ENCODE results near the gene NCOA5. TPM values are rescaled to one million over a fixed set of nuclear protein-coding genes. Genes with fewer than 3 reads are reported as not detected.

NCOA5 gene
- total RNA-seq, 1 experiment from 2014 or later = 16.5 TPM

DNA sequence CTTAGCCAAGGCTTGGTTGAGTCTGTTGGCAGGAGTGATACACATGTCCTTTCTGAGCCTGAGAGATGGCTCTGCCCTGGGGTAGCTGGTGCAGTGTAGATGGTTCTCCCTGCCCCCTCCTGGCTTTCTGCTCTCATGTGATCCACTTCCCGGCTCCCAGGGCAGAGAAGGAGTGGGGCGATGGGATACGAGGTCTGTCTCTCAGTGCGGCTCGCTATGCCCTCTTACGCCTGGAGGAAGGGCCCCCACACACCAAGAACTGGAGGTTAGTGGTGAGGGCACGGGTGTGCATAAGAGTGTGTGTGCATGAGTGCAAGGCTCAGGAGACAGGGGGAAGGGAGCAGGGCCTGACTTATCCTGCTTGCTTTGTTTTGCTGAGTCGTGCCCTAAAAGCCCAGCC lies 41.9 kb downstream of the NCOA5 start:
- peaks cover 8% of the 10 kb centered on the region for H3K27me3 Mint-ChIP-seq (ENCODE audit: low read depth)
- ATAC-seq (no peak), DNase-seq (ENCODE audit: low spot score) (peak; percentile 9)
- no peak for TF ChIP-seq ZNF219 (CRISPR knock-in tag; IDR thresholded peaks at IDR 0.05; ENCODE audit: borderline replicate concordance)
- no peak for TF ChIP-seq CREM (CRISPR knock-in tag; IDR thresholded peaks at IDR 0.05)
- TF ChIP-seq, protein P1, sequence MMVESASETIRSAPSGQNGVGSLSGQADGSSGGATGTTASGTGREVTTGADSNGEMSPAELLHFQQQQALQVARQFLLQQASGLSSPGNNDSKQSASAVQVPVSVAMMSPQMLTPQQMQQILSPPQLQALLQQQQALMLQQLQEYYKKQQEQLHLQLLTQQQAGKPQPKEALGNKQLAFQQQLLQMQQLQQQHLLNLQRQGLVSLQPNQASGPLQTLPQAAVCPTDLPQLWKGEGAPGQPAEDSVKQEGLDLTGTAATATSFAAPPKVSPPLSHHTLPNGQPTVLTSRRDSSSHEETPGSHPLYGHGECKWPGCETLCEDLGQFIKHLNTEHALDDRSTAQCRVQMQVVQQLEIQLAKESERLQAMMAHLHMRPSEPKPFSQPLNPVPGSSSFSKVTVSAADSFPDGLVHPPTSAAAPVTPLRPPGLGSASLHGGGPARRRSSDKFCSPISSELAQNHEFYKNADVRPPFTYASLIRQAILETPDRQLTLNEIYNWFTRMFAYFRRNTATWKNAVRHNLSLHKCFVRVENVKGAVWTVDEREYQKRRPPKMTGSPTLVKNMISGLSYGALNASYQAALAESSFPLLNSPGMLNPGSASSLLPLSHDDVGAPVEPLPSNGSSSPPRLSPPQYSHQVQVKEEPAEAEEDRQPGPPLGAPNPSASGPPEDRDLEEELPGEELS (CRISPR knock-in tag; IDR thresholded peaks at IDR 0.05) = no peak
- TF ChIP-seq, protein P2, sequence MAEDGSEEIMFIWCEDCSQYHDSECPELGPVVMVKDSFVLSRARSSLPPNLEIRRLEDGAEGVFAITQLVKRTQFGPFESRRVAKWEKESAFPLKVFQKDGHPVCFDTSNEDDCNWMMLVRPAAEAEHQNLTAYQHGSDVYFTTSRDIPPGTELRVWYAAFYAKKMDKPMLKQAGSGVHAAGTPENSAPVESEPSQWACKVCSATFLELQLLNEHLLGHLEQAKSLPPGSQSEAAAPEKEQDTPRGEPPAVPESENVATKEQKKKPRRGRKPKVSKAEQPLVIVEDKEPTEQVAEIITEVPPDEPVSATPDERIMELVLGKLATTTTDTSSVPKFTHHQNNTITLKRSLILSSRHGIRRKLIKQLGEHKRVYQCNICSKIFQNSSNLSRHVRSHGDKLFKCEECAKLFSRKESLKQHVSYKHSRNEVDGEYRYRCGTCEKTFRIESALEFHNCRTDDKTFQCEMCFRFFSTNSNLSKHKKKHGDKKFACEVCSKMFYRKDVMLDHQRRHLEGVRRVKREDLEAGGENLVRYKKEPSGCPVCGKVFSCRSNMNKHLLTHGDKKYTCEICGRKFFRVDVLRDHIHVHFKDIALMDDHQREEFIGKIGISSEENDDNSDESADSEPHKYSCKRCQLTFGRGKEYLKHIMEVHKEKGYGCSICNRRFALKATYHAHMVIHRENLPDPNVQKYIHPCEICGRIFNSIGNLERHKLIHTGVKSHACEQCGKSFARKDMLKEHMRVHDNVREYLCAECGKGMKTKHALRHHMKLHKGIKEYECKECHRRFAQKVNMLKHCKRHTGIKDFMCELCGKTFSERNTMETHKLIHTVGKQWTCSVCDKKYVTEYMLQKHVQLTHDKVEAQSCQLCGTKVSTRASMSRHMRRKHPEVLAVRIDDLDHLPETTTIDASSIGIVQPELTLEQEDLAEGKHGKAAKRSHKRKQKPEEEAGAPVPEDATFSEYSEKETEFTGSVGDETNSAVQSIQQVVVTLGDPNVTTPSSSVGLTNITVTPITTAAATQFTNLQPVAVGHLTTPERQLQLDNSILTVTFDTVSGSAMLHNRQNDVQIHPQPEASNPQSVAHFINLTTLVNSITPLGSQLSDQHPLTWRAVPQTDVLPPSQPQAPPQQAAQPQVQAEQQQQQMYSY (CRISPR knock-in tag; IDR thresholded peaks at IDR 0.05) = no peak
- TF ChIP-seq OVOL2 (CRISPR knock-in tag; IDR thresholded peaks at IDR 0.05; ENCODE audit: borderline replicate concordance) = no peak
- no peak for TF ChIP-seq HMGA2 (CRISPR knock-in tag; IDR thresholded peaks at IDR 0.05)
- no peak for TF ChIP-seq RELA (CRISPR knock-in tag; IDR thresholded peaks at IDR 0.05; ENCODE audit: borderline replicate concordance)
- TF ChIP-seq CREB1 (CRISPR knock-in tag; IDR thresholded peaks at IDR 0.05) = no peak
- TF ChIP-seq, protein P3, sequence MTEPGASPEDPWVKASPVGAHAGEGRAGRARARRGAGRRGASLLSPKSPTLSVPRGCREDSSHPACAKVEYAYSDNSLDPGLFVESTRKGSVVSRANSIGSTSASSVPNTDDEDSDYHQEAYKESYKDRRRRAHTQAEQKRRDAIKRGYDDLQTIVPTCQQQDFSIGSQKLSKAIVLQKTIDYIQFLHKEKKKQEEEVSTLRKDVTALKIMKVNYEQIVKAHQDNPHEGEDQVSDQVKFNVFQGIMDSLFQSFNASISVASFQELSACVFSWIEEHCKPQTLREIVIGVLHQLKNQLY (CRISPR knock-in tag; IDR thresholded peaks at IDR 0.05) = no peak
- TF ChIP-seq, protein P4, sequence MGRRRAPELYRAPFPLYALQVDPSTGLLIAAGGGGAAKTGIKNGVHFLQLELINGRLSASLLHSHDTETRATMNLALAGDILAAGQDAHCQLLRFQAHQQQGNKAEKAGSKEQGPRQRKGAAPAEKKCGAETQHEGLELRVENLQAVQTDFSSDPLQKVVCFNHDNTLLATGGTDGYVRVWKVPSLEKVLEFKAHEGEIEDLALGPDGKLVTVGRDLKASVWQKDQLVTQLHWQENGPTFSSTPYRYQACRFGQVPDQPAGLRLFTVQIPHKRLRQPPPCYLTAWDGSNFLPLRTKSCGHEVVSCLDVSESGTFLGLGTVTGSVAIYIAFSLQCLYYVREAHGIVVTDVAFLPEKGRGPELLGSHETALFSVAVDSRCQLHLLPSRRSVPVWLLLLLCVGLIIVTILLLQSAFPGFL (CRISPR knock-in tag; IDR thresholded peaks at IDR 0.05; ENCODE audit: borderline replicate concordance) = no peak
- TF ChIP-seq TCF7 (CRISPR knock-in tag; IDR thresholded peaks at IDR 0.05; ENCODE audit: low read depth) = no peak
- TF ChIP-seq PRRX2 (CRISPR knock-in tag; IDR thresholded peaks at IDR 0.05) = no peak
- H3K27ac Mint-ChIP-seq = no peak overlapping the region
- H3K4me1 Mint-ChIP-seq = no peaks in the 10 kb centered on the region
- no peaks in the 10 kb centered on the region for H3K9me3 Mint-ChIP-seq
- no peak overlapping the region for H3K4me3 Mint-ChIP-seq
- ChIA-PET CTCF (interaction anchor here (1.6 kb wide), 1 partner anchor 10 kb away, joined by 5 read pairs; no protein-coding TSS in a partner anchor), POLR2A (no interaction called here)
- no peaks in the 10 kb centered on the region for H3K36me3 Mint-ChIP-seq

DNA sequence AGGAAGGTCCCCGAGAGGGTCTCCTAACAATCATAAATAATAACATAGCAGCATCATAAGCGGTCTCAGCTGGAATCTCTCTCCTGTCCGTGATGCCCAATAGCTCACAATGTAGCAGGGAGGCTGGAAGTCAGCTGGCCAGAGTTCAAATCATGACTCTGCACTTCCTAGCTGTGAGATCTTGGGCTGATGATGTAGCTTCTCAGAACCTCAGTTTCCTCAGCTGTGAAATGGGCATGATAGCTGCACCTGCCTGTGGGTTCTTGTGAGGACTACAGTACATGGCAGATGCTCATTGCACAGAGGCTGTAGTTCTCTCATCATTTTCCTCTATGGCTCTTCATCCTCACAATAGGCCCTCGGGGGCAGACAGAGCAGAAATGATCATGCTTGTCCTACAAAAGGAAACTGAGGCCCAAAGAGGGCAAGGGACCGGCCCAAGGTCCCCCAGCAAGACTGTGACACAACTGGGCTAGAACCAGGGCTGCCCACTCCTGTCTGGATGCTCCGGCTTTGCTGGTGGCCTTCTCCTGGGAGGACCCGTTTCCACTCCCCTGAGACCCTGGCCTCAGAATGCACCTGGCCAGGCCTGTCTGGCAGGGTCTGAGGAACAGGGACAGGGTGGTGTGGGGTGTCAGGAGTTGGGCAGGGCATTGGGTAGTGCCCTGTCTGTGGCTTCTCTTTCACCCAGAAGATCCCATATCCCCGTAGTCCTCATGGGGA lies 43.0 kb downstream of the NCOA5 start:
- no peak overlapping the region for H3K4me3 Mint-ChIP-seq
- H3K4me1 Mint-ChIP-seq = no peaks in the 10 kb centered on the region
- ATAC-seq = no peak
- H3K27me3 Mint-ChIP-seq (ENCODE audit: low read depth) = peaks cover 17% of the 10 kb centered on the region
- H3K36me3 Mint-ChIP-seq = no peaks in the 10 kb centered on the region
- H3K9me3 Mint-ChIP-seq = no peaks in the 10 kb centered on the region
- DNase-seq (ENCODE audit: low spot score) = peak; percentile 4
- ChIA-PET CTCF (interaction anchor here (1.0 kb wide), 1 partner anchor 24 kb away, joined by 3 read pairs; no protein-coding TSS in a partner anchor), POLR2A (no interaction called here)
- no peak overlapping the region for H3K27ac Mint-ChIP-seq
- TF ChIP-seq MXD4 (CRISPR knock-in tag; IDR thresholded peaks at IDR 0.05; ENCODE audit: borderline replicate concordance) (no peak), NFYB (CRISPR knock-in tag; conservative IDR thresholded peaks at IDR 0.05; ENCODE audit: low read depth) (no peak), GABPB1 (CRISPR knock-in tag; IDR thresholded peaks at IDR 0.05) (no peak), NFATC4 (CRISPR knock-in tag; IDR thresholded peaks at IDR 0.05) (no peak), TCF7 (CRISPR knock-in tag; IDR thresholded peaks at IDR 0.05; ENCODE audit: low read depth) (no peak)
- TF ChIP-seq, protein P5, sequence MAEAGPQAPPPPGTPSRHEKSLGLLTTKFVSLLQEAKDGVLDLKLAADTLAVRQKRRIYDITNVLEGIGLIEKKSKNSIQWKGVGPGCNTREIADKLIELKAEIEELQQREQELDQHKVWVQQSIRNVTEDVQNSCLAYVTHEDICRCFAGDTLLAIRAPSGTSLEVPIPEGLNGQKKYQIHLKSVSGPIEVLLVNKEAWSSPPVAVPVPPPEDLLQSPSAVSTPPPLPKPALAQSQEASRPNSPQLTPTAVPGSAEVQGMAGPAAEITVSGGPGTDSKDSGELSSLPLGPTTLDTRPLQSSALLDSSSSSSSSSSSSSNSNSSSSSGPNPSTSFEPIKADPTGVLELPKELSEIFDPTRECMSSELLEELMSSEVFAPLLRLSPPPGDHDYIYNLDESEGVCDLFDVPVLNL (CRISPR knock-in tag; IDR thresholded peaks at IDR 0.05; ENCODE audit: borderline replicate concordance, low read depth) = no peak
- TF ChIP-seq, protein P6, sequence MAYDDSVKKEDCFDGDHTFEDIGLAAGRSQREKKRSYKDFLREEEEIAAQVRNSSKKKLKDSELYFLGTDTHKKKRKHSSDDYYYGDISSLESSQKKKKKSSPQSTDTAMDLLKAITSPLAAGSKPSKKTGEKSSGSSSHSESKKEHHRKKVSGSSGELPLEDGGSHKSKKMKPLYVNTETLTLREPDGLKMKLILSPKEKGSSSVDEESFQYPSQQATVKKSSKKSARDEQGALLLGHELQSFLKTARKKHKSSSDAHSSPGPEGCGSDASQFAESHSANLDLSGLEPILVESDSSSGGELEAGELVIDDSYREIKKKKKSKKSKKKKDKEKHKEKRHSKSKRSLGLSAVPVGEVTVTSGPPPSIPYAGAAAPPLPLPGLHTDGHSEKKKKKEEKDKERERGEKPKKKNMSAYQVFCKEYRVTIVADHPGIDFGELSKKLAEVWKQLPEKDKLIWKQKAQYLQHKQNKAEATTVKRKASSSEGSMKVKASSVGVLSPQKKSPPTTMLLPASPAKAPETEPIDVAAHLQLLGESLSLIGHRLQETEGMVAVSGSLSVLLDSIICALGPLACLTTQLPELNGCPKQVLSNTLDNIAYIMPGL (CRISPR knock-in tag; IDR thresholded peaks at IDR 0.05) = no peak
- TF ChIP-seq, protein P7, sequence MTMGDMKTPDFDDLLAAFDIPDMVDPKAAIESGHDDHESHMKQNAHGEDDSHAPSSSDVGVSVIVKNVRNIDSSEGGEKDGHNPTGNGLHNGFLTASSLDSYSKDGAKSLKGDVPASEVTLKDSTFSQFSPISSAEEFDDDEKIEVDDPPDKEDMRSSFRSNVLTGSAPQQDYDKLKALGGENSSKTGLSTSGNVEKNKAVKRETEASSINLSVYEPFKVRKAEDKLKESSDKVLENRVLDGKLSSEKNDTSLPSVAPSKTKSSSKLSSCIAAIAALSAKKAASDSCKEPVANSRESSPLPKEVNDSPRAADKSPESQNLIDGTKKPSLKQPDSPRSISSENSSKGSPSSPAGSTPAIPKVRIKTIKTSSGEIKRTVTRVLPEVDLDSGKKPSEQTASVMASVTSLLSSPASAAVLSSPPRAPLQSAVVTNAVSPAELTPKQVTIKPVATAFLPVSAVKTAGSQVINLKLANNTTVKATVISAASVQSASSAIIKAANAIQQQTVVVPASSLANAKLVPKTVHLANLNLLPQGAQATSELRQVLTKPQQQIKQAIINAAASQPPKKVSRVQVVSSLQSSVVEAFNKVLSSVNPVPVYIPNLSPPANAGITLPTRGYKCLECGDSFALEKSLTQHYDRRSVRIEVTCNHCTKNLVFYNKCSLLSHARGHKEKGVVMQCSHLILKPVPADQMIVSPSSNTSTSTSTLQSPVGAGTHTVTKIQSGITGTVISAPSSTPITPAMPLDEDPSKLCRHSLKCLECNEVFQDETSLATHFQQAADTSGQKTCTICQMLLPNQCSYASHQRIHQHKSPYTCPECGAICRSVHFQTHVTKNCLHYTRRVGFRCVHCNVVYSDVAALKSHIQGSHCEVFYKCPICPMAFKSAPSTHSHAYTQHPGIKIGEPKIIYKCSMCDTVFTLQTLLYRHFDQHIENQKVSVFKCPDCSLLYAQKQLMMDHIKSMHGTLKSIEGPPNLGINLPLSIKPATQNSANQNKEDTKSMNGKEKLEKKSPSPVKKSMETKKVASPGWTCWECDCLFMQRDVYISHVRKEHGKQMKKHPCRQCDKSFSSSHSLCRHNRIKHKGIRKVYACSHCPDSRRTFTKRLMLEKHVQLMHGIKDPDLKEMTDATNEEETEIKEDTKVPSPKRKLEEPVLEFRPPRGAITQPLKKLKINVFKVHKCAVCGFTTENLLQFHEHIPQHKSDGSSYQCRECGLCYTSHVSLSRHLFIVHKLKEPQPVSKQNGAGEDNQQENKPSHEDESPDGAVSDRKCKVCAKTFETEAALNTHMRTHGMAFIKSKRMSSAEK (CRISPR knock-in tag; IDR thresholded peaks at IDR 0.05; ENCODE audit: borderline replicate concordance) = no peak
